ENCODE measurements around the gene NDE1. TPM values are rescaled to one million over a fixed set of nuclear protein-coding genes. Genes with fewer than 3 reads are reported as not detected.

The NDE1 gene
- total and polyA plus RNA-seq, 9 of the 15 experiments (the other 6 are each of a cell fraction or from before 2014, with no cell fraction given): 3.1 to 59.9 (median 30.0) TPM

GRCh38 chr16:15635926-15636325 lies 14.1 kb upstream of the NDE1 start (continued):
- TF ChIP-seq HOMEZ (CRISPR knock-in tag; IDR thresholded peaks at IDR 0.05): no peak
- no peak for TF ChIP-seq RUNX1 (IDR thresholded peaks at IDR 0.05; ENCODE audit: low read depth)
- no peak for TF ChIP-seq SREBF1 (IDR thresholded peaks at IDR 0.05; ENCODE audit: borderline replicate concordance, low read depth, low read length)
- TF ChIP-seq, protein P1, sequence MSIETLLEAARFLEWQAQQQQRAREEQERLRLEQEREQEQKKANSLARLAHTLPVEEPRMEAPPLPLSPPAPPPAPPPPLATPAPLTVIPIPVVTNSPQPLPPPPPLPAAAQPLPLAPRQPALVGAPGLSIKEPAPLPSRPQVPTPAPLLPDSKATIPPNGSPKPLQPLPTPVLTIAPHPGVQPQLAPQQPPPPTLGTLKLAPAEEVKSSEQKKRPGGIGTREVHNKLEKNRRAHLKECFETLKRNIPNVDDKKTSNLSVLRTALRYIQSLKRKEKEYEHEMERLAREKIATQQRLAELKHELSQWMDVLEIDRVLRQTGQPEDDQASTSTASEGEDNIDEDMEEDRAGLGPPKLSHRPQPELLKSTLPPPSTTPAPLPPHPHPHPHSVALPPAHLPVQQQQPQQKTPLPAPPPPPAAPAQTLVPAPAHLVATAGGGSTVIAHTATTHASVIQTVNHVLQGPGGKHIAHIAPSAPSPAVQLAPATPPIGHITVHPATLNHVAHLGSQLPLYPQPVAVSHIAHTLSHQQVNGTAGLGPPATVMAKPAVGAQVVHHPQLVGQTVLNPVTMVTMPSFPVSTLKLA (conservative IDR thresholded peaks at IDR 0.05): no peak
- no peak for TF ChIP-seq CHD4 (IDR thresholded peaks at IDR 0.05; ENCODE audit: insufficient read depth, insufficient replicate concordance, low read depth, low read length, poor library complexity, severe bottlenecking)
- no peak for TF ChIP-seq GABPB1 (CRISPR knock-in tag; IDR thresholded peaks at IDR 0.05)
- TF ChIP-seq TCFL5 (CRISPR knock-in tag; conservative IDR thresholded peaks at IDR 0.05): no peak
- TF ChIP-seq MCM3 (IDR thresholded peaks at IDR 0.05): no peak
- TF ChIP-seq, protein P2, sequence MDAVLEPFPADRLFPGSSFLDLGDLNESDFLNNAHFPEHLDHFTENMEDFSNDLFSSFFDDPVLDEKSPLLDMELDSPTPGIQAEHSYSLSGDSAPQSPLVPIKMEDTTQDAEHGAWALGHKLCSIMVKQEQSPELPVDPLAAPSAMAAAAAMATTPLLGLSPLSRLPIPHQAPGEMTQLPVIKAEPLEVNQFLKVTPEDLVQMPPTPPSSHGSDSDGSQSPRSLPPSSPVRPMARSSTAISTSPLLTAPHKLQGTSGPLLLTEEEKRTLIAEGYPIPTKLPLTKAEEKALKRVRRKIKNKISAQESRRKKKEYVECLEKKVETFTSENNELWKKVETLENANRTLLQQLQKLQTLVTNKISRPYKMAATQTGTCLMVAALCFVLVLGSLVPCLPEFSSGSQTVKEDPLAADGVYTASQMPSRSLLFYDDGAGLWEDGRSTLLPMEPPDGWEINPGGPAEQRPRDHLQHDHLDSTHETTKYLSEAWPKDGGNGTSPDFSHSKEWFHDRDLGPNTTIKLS (IDR thresholded peaks at IDR 0.05; ENCODE audit: borderline replicate concordance, low read depth): no peak
